HL-60 (cell line): Measurements from ENCODE around the gene OR2S2.

Experiments used
- DNase-seq, 2 experiments: peaks; one replicate each; pipeline ENCODE4 v3.0.0-alpha.2; 2010 to 2020; ENCODE audit warnings: low read depth in 1 of 2, low spot score in 1 of 2
- H3K27ac ChIP-seq: fragments of 250-450 bp; sonication (Bioruptor Pico); replicated peaks from 2 replicates; pipeline ENCODE4 v1.5.1; 2020; ENCODE audit warnings: mild to moderate bottlenecking, moderate library complexity
- H3K27me3 ChIP-seq: fragments of 250-450 bp; sonication (Bioruptor Pico); 2 replicates; pipeline ENCODE4 v1.5.1; 2021; ENCODE audit warnings: mild to moderate bottlenecking, moderate library complexity; ENCODE audit not compliant: insufficient read depth, poor library complexity, severe bottlenecking
- H3K4me3 ChIP-seq: replicated peaks from 2 replicates; pipeline ENCODE4 v1.5.1; 2011; ENCODE audit warnings: mild to moderate bottlenecking, control low read depth, low read length; ENCODE audit not compliant: insufficient read depth
- GABPA ChIP-seq: IDR thresholded peaks from 2 replicates; pipeline ENCODE4 v1.6.1; 2012; ENCODE audit warnings: low read depth
- POLR2AphosphoS5 ChIP-seq: IDR thresholded peaks from 2 replicates; pipeline ENCODE4 v1.6.1; 2012; ENCODE audit warnings: low read depth
- SPI1 ChIP-seq: IDR thresholded peaks from 2 replicates; pipeline ENCODE4 v1.6.1; 2012; ENCODE audit warnings: low read depth, mild to moderate bottlenecking, borderline replicate concordance
- TF ChIP-seq, protein P1 (sequence below): IDR thresholded peaks from one replicate; pipeline ENCODE4 v1.5.1; 2011; ENCODE audit warnings: low read length, control low read depth, inconsistent platforms; ENCODE audit not compliant: insufficient read depth
- TF ChIP-seq, protein P2 (sequence below): IDR thresholded peaks from 2 replicates; pipeline ENCODE4 v1.6.1; 2012; ENCODE audit warnings: low read depth; ENCODE audit not compliant: insufficient replicate concordance

Gene OR2S2

DNA sequence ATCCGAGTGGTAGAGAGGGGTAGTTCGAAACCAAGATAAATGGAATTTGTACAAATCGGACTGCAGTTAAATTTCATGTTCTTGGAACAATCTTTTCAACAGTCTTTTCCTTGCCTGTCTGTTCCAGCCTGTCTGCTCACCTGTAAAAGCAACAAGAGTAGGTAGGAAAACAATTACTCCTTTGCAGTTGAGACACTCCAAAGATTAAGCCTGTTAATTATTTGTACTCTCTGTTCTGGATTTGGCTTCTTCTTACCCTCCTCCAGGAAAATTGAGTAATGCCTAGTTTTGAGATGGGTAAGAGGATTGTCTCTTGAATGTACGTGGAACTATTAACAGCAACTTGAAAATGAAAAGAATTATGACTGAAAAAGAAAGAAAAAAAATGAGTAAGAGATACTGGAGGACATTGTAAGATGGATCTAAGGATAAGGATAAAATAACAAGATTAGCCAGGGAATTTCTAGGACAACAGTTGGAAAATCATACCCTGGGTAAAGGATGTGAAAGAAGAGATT is 24.3 kb downstream of the OR2S2 start:
- Histone ChIP-seq H3K4me3 (no peak overlapping the region), H3K27me3 (no peaks in the 10 kb centered on the region), H3K27ac (no peak overlapping the region)
- DNase-seq = no peak
- TF ChIP-seq, protein P1, sequence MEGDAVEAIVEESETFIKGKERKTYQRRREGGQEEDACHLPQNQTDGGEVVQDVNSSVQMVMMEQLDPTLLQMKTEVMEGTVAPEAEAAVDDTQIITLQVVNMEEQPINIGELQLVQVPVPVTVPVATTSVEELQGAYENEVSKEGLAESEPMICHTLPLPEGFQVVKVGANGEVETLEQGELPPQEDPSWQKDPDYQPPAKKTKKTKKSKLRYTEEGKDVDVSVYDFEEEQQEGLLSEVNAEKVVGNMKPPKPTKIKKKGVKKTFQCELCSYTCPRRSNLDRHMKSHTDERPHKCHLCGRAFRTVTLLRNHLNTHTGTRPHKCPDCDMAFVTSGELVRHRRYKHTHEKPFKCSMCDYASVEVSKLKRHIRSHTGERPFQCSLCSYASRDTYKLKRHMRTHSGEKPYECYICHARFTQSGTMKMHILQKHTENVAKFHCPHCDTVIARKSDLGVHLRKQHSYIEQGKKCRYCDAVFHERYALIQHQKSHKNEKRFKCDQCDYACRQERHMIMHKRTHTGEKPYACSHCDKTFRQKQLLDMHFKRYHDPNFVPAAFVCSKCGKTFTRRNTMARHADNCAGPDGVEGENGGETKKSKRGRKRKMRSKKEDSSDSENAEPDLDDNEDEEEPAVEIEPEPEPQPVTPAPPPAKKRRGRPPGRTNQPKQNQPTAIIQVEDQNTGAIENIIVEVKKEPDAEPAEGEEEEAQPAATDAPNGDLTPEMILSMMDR = no peak
- no peak for TF ChIP-seq GABPA
- TF ChIP-seq, protein P2, sequence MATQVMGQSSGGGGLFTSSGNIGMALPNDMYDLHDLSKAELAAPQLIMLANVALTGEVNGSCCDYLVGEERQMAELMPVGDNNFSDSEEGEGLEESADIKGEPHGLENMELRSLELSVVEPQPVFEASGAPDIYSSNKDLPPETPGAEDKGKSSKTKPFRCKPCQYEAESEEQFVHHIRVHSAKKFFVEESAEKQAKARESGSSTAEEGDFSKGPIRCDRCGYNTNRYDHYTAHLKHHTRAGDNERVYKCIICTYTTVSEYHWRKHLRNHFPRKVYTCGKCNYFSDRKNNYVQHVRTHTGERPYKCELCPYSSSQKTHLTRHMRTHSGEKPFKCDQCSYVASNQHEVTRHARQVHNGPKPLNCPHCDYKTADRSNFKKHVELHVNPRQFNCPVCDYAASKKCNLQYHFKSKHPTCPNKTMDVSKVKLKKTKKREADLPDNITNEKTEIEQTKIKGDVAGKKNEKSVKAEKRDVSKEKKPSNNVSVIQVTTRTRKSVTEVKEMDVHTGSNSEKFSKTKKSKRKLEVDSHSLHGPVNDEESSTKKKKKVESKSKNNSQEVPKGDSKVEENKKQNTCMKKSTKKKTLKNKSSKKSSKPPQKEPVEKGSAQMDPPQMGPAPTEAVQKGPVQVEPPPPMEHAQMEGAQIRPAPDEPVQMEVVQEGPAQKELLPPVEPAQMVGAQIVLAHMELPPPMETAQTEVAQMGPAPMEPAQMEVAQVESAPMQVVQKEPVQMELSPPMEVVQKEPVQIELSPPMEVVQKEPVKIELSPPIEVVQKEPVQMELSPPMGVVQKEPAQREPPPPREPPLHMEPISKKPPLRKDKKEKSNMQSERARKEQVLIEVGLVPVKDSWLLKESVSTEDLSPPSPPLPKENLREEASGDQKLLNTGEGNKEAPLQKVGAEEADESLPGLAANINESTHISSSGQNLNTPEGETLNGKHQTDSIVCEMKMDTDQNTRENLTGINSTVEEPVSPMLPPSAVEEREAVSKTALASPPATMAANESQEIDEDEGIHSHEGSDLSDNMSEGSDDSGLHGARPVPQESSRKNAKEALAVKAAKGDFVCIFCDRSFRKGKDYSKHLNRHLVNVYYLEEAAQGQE = no peak

DNA sequence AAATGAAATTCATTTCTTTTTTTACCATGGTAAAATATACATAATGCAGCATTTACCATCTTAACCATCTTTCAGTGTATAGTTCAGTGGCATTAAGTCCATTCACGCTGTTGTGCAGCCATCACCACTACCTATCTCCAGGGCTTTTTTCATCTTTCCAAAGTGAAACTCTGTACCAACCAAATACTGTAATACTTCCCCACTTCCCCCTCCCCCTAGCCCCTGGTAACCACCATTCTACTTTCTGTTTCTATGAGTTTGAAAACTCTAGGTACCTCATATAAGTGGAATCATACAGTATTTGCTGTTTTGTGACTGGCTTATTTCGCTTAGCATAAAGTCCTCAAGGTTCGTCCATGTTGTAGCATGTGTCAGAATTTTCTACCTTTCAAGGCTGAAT is 25.2 kb downstream of the OR2S2 start:
- no peaks in the 10 kb centered on the region for H3K27me3 ChIP-seq

DNA sequence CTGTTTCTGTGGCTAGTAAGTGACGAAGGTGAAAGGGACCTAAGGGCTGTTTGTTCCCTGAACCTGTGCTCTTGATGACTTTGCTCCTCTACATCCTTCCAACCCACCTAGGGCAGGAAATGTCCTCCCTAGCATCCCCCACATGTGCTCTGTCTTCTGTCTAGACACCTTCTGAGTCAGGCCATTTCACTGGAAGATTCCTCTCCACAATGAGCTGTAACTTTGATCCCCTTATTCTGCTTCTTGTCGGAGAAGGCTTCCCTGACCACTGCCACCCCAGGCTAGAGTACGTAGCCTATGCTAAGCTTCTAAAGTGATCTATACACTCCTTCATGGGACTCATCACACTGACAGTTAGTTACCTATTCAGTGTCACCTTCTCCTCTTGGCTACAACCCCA is 27.0 kb downstream of the OR2S2 start:
- DNase-seq = no peak
- Histone ChIP-seq H3K27me3 (no peaks in the 10 kb centered on the region), H3K27ac (no peak overlapping the region), H3K4me3 (no peak overlapping the region)
- TF ChIP-seq GABPA = no peak
- TF ChIP-seq, protein P2 = no peak
- no peak for TF ChIP-seq SPI1
- TF ChIP-seq POLR2AphosphoS5 = no peak
- TF ChIP-seq, protein P1 = no peak

More for the DNA sequence above, 25.2 kb downstream of the OR2S2 start:
- H3K27ac ChIP-seq = no peak overlapping the region
- H3K4me3 ChIP-seq = no peak overlapping the region
- DNase-seq = no peak
- no peak for TF ChIP-seq POLR2AphosphoS5
- TF ChIP-seq, protein P1 = no peak
- TF ChIP-seq, protein P2 = no peak
- no peak for TF ChIP-seq SPI1
- no peak for TF ChIP-seq GABPA
